Stimulated activated CD8-positive, alpha-beta memory T cell treated with anti-CD3 and anti-CD28 coated beads, Interleukin-4, amount 100 ng/mL, for 1 hour (primary cell): ENCODE results near the gene PRKG1.

Source experiments
- DNase-seq, 2 donors: peaks; one replicate each; pipeline ENCODE4 v3.0.0-alpha.2; 2020; ENCODE audit warnings: low read depth in 2 of 2, low spot score in 1 of 2

PRKG1 gene

GRCh38 chr10:51074238-51075028 is at the start of gene PRKG1:
Gene PRKG1 (plus strand): TSS chr10:51074487.
- DNase-seq = no peak

GRCh38 chr10:51028420-51028819 is 45.9 kb upstream of the PRKG1 start:
- no peak for DNase-seq

GRCh38 chr10:51029172-51029641 is 45.1 kb upstream of the PRKG1 start:
- no peak for DNase-seq

GRCh38 chr10:51030480-51030879 is 43.8 kb upstream of the PRKG1 start:
- no peak for DNase-seq

- DNase-seq = no peak
Observed at GRCh38 chr10:51031950-51032349, 42.3 kb upstream of the PRKG1 start.

- DNase-seq = no peak
Observed at GRCh38 chr10:51034769-51035168, 39.5 kb upstream of the PRKG1 start.

- DNase-seq = no peak
Observed at GRCh38 chr10:51035344-51035743, 38.9 kb upstream of the PRKG1 start.

- no peak for DNase-seq
Observed at GRCh38 chr10:51045871-51046270, 28.4 kb upstream of the PRKG1 start.

- DNase-seq = no peak
Observed at GRCh38 chr10:51046654-51047053, 27.6 kb upstream of the PRKG1 start.

GRCh38 chr10:51047857-51048256 is 26.4 kb upstream of the PRKG1 start:
- no peak for DNase-seq

GRCh38 chr10:51048792-51049191 is 25.5 kb upstream of the PRKG1 start:
- DNase-seq = no peak

- no peak for DNase-seq
Observed at GRCh38 chr10:51052163-51052562, 22.1 kb upstream of the PRKG1 start.

GRCh38 chr10:51057925-51058324 is 16.4 kb upstream of the PRKG1 start:
- DNase-seq = no peak

- no peak for DNase-seq
Observed at GRCh38 chr10:51063166-51063565, 11.1 kb upstream of the PRKG1 start.

GRCh38 chr10:51063659-51064535 is 10.4 kb upstream of the PRKG1 start:
- no peak for DNase-seq

GRCh38 chr10:51066231-51066630 is 8.1 kb upstream of the PRKG1 start:
- no peak for DNase-seq

GRCh38 chr10:51072210-51072609 is 2.1 kb upstream of the PRKG1 start:
- no peak for DNase-seq

- no peak for DNase-seq
Observed at GRCh38 chr10:51072921-51073434, 1.3 kb upstream of the PRKG1 start.

GRCh38 chr10:51073453-51074237 is 642 bp upstream of the PRKG1 start:
- no peak for DNase-seq

GRCh38 chr10:51075043-51075872 is 971 bp downstream of the PRKG1 start:
- DNase-seq = no peak
